ENCODE data around the gene LMBRD1. TPM values are rescaled to one million over a fixed set of nuclear protein-coding genes. Genes with fewer than 3 reads are reported as not detected.

LMBRD1 gene
- total RNA-seq, 1 experiment from 2014 or later, result 20.7 TPM

DNA sequence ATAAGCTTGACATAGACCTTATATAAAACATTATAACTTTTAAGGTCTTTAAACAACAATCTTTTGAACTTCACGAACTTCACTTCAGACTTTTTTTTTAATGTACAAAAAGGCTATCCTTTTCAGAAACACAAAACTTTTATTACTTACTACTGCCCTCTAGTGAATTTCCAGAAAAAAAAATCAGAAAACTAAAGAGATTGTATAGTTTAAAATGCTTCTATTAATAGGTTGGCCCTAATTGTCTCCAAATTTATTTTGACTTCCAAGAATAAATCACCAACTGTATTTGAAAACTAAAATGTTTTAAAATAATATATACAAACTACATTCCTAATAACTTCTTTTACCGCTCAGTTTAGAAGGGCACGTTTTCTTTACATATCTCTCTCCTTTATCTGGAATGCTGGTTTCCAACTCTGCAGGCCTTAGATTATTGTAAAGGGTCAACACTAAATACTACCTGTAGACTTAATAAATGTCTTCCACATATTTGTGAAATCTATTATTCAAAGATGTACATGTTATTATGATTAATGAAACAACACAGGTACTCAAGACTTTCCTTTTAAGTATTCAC lies 66.8 kb downstream of the LMBRD1 start:
- H3K27ac Mint-ChIP-seq (ENCODE audit: low read depth, unreplicated experiment), result no peak overlapping the region
- no peaks in the 10 kb centered on the region for H3K27me3 Mint-ChIP-seq (ENCODE audit: insufficient read depth, unreplicated experiment)
- peaks cover 18% of the 10 kb centered on the region for H3K9me3 Mint-ChIP-seq (ENCODE audit: unreplicated experiment)
- ChIA-PET CTCF (interaction anchor here (0.5 to 1.8 kb wide), 13 partner anchors 9 to 838 kb away, joined by 3 to 10 read pairs (median 3); no protein-coding TSS in a partner anchor), POLR2A (no interaction called here)
- TF ChIP-seq, protein P1, sequence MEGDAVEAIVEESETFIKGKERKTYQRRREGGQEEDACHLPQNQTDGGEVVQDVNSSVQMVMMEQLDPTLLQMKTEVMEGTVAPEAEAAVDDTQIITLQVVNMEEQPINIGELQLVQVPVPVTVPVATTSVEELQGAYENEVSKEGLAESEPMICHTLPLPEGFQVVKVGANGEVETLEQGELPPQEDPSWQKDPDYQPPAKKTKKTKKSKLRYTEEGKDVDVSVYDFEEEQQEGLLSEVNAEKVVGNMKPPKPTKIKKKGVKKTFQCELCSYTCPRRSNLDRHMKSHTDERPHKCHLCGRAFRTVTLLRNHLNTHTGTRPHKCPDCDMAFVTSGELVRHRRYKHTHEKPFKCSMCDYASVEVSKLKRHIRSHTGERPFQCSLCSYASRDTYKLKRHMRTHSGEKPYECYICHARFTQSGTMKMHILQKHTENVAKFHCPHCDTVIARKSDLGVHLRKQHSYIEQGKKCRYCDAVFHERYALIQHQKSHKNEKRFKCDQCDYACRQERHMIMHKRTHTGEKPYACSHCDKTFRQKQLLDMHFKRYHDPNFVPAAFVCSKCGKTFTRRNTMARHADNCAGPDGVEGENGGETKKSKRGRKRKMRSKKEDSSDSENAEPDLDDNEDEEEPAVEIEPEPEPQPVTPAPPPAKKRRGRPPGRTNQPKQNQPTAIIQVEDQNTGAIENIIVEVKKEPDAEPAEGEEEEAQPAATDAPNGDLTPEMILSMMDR (IDR thresholded peaks at IDR 0.05; ENCODE audit: unreplicated experiment), result no peak
- H3K4me3 Mint-ChIP-seq (ENCODE audit: unreplicated experiment), result no peak overlapping the region
- BruUV-seq (replicated peaks), result no TSS peak
- peaks cover 13% of the 10 kb centered on the region for H3K36me3 Mint-ChIP-seq (ENCODE audit: insufficient read depth, unreplicated experiment)
- no peaks in the 10 kb centered on the region for H3K4me1 Mint-ChIP-seq (ENCODE audit: insufficient read depth, unreplicated experiment)
- intact Hi-C loops (cut with micrococcal nuclease), result loop anchor here (2.0 to 10.0 kb wide), 3 partner anchors 377 to 853 kb away; no protein-coding TSS in a partner anchor
- DNase-seq (ENCODE audit: unreplicated experiment), result peak; percentile 3

DNA sequence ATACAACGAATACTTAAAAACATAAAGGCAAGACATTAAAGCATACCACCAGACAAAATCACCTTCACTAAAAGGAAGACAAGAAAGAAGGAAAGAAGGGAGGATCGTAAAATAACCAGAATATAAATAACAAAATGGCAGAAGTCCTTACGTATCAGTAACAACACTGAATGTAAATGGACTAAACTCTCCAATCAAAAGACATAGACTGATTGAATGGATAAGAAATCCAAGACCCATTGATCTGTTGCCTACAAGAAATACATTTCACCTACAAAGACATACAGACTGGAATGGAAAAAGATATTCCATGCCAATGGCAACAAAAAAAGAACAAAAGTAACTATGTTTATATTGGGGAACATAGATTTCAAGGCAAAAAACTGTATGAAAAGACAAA lies 74.1 kb downstream of the LMBRD1 start:
- POLR2A ChIA-PET, result no interaction called here
- TF ChIP-seq, protein P1 (IDR thresholded peaks at IDR 0.05; ENCODE audit: unreplicated experiment), result no peak
- intact Hi-C loops (cut with micrococcal nuclease), result no loop called here
- DNase-seq (ENCODE audit: unreplicated experiment), result no peak
- Mint-ChIP-seq H3K27ac (ENCODE audit: low read depth, unreplicated experiment) (no peak overlapping the region), H3K27me3 (ENCODE audit: insufficient read depth, unreplicated experiment) (no peaks in the 10 kb centered on the region), H3K4me1 (ENCODE audit: insufficient read depth, unreplicated experiment) (no peaks in the 10 kb centered on the region), H3K36me3 (ENCODE audit: insufficient read depth, unreplicated experiment) (peaks cover 18% of the 10 kb centered on the region), H3K4me3 (ENCODE audit: unreplicated experiment) (no peak overlapping the region), H3K9me3 (ENCODE audit: unreplicated experiment) (peaks cover 43% of the 10 kb centered on the region)
- CTCF ChIA-PET, result interaction anchor here (0.6 kb wide), 1 partner anchor 13 kb away, joined by 3 read pairs; no protein-coding TSS in a partner anchor
- BruUV-seq (replicated peaks), result no TSS peak

DNA sequence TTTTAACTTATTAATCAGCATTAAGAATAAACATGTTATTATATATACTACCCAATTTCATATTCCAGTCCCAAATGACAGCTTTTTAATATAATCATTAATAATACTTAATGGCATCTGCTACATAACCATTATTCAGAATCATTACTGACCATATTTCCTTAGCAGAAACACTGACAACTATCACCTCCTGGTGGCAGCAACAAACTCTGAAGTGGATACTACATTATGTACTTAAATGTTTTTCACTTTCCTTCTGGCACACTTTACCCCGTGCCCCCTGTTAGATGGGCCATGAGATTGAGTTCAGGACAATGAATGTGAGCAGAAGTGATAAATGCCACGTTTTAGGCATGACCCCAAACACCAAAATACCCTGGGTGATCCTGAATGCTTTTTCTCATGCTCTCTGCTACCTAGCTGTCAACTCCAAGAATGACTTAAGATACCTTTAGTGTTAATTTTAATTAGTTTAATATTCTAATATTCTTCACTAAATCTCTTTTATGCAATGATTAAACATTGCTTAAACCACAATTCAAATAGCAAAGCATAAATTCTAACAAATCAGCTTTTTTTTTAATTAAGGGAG lies 77.1 kb downstream of the LMBRD1 start:
- TF ChIP-seq, protein P1 (IDR thresholded peaks at IDR 0.05; ENCODE audit: unreplicated experiment), result peak; percentile 43
- Mint-ChIP-seq H3K9me3 (ENCODE audit: unreplicated experiment) (peaks cover 24% of the 10 kb centered on the region), H3K27ac (ENCODE audit: low read depth, unreplicated experiment) (no peak overlapping the region), H3K36me3 (ENCODE audit: insufficient read depth, unreplicated experiment) (peaks cover 20% of the 10 kb centered on the region), H3K27me3 (ENCODE audit: insufficient read depth, unreplicated experiment) (no peaks in the 10 kb centered on the region), H3K4me1 (ENCODE audit: insufficient read depth, unreplicated experiment) (no peaks in the 10 kb centered on the region), H3K4me3 (ENCODE audit: unreplicated experiment) (no peak overlapping the region)
- POLR2A ChIA-PET, result interaction anchor here (0.6 kb wide), 1 partner anchor 608 kb away, joined by 3 read pairs; no protein-coding TSS in a partner anchor
- intact Hi-C loops (cut with micrococcal nuclease), result no loop called here
- peak; percentile 33 for DNase-seq (ENCODE audit: unreplicated experiment)
- CTCF ChIA-PET, result interaction anchor here (0.6 to 0.7 kb wide), 3 partner anchors 33 to 633 kb away, joined by 3 to 4 read pairs (median 3); no protein-coding TSS in a partner anchor
- no TSS peak for BruUV-seq (replicated peaks)

DNA sequence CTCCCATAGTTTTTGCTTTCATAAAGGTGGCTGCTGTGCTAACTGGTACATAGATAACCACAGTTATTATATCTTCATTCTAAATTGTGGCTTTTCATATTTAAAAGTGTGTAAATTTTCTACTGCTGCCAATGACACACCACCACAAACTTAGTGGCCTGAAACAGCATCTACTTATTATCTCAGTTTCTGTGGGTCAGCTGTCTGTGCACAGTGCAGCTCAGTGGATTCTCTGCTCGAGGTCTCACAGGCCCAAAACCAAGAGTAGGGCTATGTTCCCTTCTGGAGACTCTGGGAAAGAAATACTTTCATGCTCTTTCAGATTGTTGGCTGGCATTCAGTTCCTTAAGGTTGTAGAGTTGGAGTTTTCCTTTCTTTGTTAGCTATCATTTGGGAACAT lies 90.1 kb downstream of the LMBRD1 start:
- Mint-ChIP-seq H3K4me3 (ENCODE audit: unreplicated experiment) (no peak overlapping the region), H3K36me3 (ENCODE audit: insufficient read depth, unreplicated experiment) (peaks cover 18% of the 10 kb centered on the region), H3K4me1 (ENCODE audit: insufficient read depth, unreplicated experiment) (no peaks in the 10 kb centered on the region), H3K27me3 (ENCODE audit: insufficient read depth, unreplicated experiment) (no peaks in the 10 kb centered on the region), H3K9me3 (ENCODE audit: unreplicated experiment) (no peaks in the 10 kb centered on the region), H3K27ac (ENCODE audit: low read depth, unreplicated experiment) (no peak overlapping the region)
- CTCF ChIA-PET, result no interaction called here
- POLR2A ChIA-PET, result no interaction called here
- BruUV-seq (replicated peaks), result no TSS peak
- TF ChIP-seq, protein P1 (IDR thresholded peaks at IDR 0.05; ENCODE audit: unreplicated experiment), result no peak
- intact Hi-C loops (cut with micrococcal nuclease), result no loop called here
- DNase-seq (ENCODE audit: unreplicated experiment), result no peak
